Mesothelial cell of epicardium (in vitro differentiated cells): Measurements from ENCODE around the gene MYLK3. TPM values are rescaled to one million over a fixed set of nuclear protein-coding genes. Genes with fewer than 3 reads are reported as not detected.

Experiments used
- DNase-seq, 2 experiments: peaks; one replicate each; pipeline ENCODE4 v3.0.0; 2021; ENCODE audit warnings: low spot score in 2 of 2; ENCODE audit not compliant: unreplicated experiment in 2 of 2
- H3K27ac Mint-ChIP-seq: 2 replicates; pipeline ENCODE4 v1.8.0; 2021; ENCODE audit warnings: mixed read lengths
- H3K27me3 Mint-ChIP-seq: 2 replicates; pipeline ENCODE4 v1.8.0; 2021; ENCODE audit warnings: low read depth, mixed read lengths
- H3K36me3 Mint-ChIP-seq: 2 replicates; pipeline ENCODE4 v1.8.0; 2021; ENCODE audit warnings: mixed read lengths
- H3K4me1 Mint-ChIP-seq: 2 replicates; pipeline ENCODE4 v1.8.0; 2021; ENCODE audit warnings: mixed read lengths
- H3K4me3 Mint-ChIP-seq: 2 replicates; pipeline ENCODE4 v1.8.0; 2021; ENCODE audit warnings: mild to moderate bottlenecking, moderate library complexity, mixed read lengths
- H3K9me3 Mint-ChIP-seq: 2 replicates; pipeline ENCODE4 v1.8.0; 2021; ENCODE audit warnings: mixed read lengths
- total RNA-seq: library from RNA; stranded (reverse); gene quantifications from 3 replicates; pipeline ENCODE4 v1.2.1, GENCODE V29; 2021
- TF ChIP-seq, protein P1 (sequence below): fragments of 200-600 bp; sonication (generic); IDR thresholded peaks from one replicate; pipeline ENCODE4 v1.5.0; 2021; ENCODE audit warnings: antibody characterized with exemption; ENCODE audit not compliant: unreplicated experiment

The MYLK3 gene
- total RNA-seq, 1 donor from 2014 or later, result 1.7 TPM

DNA sequence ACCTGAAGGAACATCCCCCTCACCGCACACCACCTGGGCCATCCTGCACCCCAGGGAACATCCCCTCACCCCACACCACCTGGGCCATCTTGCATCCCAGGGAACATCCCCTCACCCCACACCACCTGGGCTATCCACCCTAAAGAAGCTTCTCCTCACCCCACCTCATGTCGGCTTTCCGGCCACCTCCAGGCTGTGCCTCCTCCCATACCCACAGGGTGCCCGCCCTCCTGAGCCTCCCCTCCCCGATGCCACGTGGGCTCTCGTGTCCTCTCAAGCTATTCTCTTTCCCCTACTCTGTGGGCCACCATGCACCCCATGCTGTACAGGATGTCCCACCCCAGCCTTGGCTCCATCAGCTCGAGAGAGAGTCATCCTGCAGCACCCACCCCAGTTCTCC, 18.0 kb downstream of the MYLK3 start:
- H3K4me1 Mint-ChIP-seq, result no peaks in the 10 kb centered on the region
- H3K27me3 Mint-ChIP-seq, result no peaks in the 10 kb centered on the region
- H3K27ac Mint-ChIP-seq, result no peak overlapping the region
- DNase-seq, result no peak
- TF ChIP-seq, protein P1, sequence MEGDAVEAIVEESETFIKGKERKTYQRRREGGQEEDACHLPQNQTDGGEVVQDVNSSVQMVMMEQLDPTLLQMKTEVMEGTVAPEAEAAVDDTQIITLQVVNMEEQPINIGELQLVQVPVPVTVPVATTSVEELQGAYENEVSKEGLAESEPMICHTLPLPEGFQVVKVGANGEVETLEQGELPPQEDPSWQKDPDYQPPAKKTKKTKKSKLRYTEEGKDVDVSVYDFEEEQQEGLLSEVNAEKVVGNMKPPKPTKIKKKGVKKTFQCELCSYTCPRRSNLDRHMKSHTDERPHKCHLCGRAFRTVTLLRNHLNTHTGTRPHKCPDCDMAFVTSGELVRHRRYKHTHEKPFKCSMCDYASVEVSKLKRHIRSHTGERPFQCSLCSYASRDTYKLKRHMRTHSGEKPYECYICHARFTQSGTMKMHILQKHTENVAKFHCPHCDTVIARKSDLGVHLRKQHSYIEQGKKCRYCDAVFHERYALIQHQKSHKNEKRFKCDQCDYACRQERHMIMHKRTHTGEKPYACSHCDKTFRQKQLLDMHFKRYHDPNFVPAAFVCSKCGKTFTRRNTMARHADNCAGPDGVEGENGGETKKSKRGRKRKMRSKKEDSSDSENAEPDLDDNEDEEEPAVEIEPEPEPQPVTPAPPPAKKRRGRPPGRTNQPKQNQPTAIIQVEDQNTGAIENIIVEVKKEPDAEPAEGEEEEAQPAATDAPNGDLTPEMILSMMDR, result no peak
- H3K4me3 Mint-ChIP-seq, result no peak overlapping the region
- H3K9me3 Mint-ChIP-seq, result peaks cover 7% of the 10 kb centered on the region
- H3K36me3 Mint-ChIP-seq, result peaks cover 8% of the 10 kb centered on the region

DNA sequence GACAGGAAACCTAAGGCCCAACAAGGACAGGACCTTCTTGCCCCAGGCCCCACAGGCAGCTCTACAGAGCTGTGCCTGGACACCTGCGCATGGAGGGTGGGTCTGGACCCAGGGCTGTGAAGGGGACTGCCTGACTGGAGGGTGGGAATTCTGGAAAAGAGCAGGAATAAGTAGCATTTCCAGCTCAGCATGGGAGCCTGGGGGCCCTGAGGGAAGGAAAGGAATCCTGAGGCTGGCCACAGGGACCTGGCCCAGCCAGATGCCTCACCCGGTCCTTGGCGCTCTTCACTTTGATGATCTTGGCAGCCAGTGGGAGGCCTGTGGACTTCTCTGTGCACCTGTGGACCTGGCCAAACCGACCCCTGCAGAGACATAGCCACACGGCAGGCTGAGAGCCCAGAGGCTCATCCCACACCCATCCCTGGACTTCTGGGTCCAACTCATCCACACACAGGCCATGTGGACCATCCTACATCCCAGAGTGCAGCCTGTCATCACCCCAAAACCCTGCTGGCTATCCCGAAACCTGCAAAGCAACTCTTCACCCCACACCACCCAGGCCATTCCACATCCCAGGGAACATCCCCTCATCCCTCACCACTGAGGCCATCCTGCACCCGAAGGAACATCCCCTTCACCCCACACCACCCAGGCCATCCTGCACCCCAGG, 18.7 kb downstream of the MYLK3 start:
- H3K9me3 Mint-ChIP-seq, result peaks cover 12% of the 10 kb centered on the region
- no peaks in the 10 kb centered on the region for H3K27me3 Mint-ChIP-seq
- H3K4me3 Mint-ChIP-seq, result no peak overlapping the region
- H3K27ac Mint-ChIP-seq, result no peak overlapping the region
- H3K4me1 Mint-ChIP-seq, result no peaks in the 10 kb centered on the region
- no peak for DNase-seq
- peaks cover 11% of the 10 kb centered on the region for H3K36me3 Mint-ChIP-seq
- TF ChIP-seq, protein P1, result no peak

DNA sequence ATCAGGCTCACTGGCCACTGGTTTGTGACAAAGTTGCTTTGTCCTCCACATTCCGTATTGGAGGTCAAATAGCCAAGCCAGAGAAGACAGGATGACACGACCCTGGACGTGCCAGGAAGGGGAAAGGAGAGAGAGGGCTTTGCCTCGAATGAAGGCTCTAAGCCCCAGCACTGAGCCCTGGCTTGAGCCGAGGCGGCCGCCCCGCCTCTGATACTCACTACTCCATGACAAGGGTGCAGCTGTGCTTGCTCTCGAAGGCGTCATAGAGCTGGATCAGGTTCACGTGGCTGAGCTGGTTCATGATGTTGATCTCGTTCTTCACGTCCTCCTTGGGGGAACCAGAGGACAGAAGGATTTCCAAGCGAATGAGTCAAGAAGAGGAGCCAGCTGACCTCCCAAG, 19.3 kb downstream of the MYLK3 start:
- TF ChIP-seq, protein P1, result no peak
- DNase-seq, result no peak
- H3K27ac Mint-ChIP-seq, result no peak overlapping the region
- no peak overlapping the region for H3K4me3 Mint-ChIP-seq
- H3K9me3 Mint-ChIP-seq, result peaks cover 14% of the 10 kb centered on the region
- no peaks in the 10 kb centered on the region for H3K4me1 Mint-ChIP-seq
- peaks cover 11% of the 10 kb centered on the region for H3K36me3 Mint-ChIP-seq
- H3K27me3 Mint-ChIP-seq, result no peaks in the 10 kb centered on the region

DNA sequence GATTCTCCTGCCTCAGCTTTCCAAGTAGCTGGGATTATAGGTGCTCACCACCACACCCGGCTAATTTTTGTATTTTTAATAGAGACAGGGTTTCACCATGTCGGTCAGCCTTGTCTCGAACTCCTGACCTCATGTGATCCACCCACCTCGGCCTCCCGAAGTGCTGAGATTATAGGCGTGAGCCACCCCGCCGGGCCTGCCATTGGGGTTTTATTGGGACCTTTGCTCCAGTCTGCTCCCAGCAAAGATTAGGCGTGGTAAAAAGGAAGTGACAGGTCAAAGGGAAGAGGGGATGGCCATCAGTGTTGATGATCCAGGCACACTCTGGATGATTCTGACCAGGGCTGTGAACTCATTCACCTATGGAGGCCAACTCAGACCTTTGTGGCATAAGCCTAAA, 20.5 kb downstream of the MYLK3 start:
- no peak for DNase-seq
- H3K27ac Mint-ChIP-seq, result no peak overlapping the region
- no peaks in the 10 kb centered on the region for H3K27me3 Mint-ChIP-seq
- H3K4me1 Mint-ChIP-seq, result no peaks in the 10 kb centered on the region
- peaks cover 11% of the 10 kb centered on the region for H3K36me3 Mint-ChIP-seq
- peaks cover 14% of the 10 kb centered on the region for H3K9me3 Mint-ChIP-seq
- TF ChIP-seq, protein P1, result no peak
- no peak overlapping the region for H3K4me3 Mint-ChIP-seq

DNA sequence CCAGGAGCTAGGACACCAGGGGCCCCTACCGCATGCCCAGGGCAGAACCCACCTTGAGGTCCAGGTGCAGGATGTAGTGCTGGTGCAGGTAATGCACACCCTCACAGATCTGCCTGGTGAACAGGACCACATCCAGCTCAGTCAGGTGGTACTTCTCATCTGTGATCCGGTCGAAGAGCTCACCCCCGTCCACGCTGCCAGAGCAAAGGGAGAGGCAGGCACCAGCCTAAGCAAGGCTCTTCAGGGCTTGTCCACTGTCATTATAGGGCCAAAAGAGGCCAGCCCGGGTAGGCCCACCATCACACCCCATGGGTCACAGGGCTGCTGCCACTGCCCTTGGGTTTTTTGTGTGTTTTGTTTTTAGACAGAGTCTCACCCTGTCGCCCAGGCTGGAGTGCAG, 21.0 kb downstream of the MYLK3 start:
- Mint-ChIP-seq H3K4me1 (no peaks in the 10 kb centered on the region), H3K9me3 (peaks cover 14% of the 10 kb centered on the region), H3K36me3 (peaks cover 11% of the 10 kb centered on the region), H3K27ac (no peak overlapping the region), H3K4me3 (no peak overlapping the region), H3K27me3 (no peaks in the 10 kb centered on the region)
- no peak for DNase-seq
- TF ChIP-seq, protein P1, result no peak

DNA sequence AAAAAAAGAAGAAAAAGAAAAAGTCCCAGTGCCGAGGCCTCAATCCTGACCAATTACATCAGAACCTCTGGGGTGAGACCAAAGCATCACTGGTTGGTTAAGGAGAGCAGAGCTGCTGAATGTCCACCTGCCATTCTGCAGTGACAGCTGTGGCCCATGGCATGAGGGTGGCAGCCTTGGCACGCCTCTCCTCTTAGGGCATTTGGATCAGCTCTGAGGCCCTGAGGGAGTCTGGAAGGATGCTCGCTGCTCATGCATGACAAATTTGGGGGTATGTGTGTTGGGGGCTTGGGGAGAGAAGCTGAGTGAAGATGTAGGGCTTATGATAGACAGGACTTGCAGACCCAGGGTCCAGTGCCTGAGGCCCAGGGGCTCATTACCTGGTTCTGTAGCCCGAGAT, 26.3 kb downstream of the MYLK3 start:
- TF ChIP-seq, protein P1, result no peak
- Mint-ChIP-seq H3K27ac (no peak overlapping the region), H3K9me3 (peaks cover 14% of the 10 kb centered on the region), H3K4me3 (no peak overlapping the region), H3K4me1 (no peaks in the 10 kb centered on the region), H3K27me3 (no peaks in the 10 kb centered on the region), H3K36me3 (peaks cover 10% of the 10 kb centered on the region)
- DNase-seq, result no peak
